GM12874 (cell line): ENCODE measurements around the gene PDGFD.

ENCODE experiments used
- TF ChIP-seq, protein P1 (sequence below): IDR thresholded peaks from 2 replicates; pipeline ENCODE4 v1.5.1; 2011; ENCODE audit warnings: low read depth, mild to moderate bottlenecking, control low read depth, low read length, moderate library complexity; ENCODE audit not compliant: insufficient read depth

The PDGFD gene

DNA sequence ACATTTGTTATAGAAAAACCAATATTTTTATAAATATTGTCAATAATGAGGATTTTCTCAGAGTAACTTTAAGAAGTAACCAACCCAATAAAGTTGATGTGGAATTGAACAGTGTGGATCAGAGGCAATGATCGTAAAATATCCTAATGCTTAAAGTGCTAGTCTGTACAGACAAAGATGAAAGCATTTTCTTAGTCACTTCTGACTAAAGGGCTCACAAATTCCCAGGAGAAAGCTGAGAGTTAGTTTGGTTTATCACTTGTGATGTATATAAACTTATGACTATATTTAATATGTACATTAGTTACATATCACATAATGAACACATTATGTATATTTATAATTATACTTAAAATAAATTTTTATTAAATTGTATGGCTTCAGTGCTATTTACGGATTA is 152.9 kb downstream of the PDGFD start:
- TF ChIP-seq, protein P1, sequence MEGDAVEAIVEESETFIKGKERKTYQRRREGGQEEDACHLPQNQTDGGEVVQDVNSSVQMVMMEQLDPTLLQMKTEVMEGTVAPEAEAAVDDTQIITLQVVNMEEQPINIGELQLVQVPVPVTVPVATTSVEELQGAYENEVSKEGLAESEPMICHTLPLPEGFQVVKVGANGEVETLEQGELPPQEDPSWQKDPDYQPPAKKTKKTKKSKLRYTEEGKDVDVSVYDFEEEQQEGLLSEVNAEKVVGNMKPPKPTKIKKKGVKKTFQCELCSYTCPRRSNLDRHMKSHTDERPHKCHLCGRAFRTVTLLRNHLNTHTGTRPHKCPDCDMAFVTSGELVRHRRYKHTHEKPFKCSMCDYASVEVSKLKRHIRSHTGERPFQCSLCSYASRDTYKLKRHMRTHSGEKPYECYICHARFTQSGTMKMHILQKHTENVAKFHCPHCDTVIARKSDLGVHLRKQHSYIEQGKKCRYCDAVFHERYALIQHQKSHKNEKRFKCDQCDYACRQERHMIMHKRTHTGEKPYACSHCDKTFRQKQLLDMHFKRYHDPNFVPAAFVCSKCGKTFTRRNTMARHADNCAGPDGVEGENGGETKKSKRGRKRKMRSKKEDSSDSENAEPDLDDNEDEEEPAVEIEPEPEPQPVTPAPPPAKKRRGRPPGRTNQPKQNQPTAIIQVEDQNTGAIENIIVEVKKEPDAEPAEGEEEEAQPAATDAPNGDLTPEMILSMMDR, result no peak

DNA sequence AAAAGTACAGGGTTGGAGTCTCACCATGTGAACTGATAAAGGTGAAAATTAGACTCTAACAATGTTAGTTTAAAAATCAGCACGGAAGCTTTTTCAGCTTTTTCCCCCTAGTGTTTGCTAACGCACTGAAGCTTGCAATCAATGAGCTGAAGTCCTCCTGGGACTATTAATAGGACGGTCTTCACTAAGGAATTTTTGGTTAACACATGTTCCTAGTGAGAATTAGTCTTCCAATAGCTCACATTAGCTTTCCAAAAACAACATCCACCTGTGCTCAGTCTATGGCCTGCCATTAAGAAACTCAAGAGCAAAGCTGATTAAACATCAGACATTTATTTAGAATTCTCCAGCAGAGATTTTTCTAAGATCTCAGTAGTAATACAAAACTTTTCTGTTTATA is 154.2 kb downstream of the PDGFD start:
- TF ChIP-seq, protein P1, result no peak

DNA sequence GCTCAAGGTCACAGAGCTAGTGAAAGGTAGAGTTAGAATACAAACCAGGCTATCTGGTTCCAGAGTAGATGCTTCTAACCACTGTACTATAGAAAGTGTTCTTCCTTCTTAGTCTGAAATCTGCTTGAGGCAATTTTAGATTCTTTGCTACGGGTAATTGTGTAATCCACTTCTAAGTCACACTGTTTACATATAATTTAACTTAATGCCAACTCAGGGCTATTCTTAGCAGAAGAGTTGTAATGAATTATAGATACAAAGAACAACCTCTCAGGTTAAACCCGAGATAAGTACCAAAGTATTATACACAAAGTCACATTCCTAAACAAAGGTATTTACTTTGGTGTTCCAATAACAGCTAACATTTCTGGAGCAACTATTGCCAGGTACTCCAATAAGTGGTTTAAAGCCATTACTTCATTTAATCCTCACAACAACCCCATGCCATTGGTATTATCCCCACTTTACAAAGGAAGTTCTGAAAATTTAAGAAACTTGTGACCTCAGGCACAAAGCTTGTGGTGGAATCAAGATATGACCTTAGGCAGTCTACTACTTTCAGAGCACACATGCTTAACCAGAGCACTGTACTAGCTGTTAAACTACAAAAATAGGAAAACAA is 158.6 kb downstream of the PDGFD start:
- TF ChIP-seq, protein P1, result no peak

DNA sequence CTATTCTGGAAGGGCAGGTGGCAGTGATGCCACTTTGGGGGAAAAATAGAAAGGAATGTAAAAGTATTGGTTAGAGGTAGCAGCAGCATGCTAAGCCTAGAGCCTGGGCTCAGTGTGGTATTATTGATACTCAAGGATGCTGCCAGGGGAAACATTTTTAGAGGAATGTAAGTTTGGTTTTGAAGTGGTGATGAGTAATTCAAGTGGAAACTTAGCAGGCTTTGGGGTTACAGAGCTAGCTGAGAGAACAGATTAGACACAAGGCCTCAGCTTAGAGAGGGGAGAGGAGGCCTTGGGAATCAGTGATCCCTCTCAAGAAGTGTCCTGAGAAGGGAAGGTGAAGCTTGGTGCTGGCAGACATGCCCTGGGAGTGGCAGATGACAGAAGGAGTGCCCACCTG is 160.5 kb downstream of the PDGFD start:
- TF ChIP-seq, protein P1, result no peak

DNA sequence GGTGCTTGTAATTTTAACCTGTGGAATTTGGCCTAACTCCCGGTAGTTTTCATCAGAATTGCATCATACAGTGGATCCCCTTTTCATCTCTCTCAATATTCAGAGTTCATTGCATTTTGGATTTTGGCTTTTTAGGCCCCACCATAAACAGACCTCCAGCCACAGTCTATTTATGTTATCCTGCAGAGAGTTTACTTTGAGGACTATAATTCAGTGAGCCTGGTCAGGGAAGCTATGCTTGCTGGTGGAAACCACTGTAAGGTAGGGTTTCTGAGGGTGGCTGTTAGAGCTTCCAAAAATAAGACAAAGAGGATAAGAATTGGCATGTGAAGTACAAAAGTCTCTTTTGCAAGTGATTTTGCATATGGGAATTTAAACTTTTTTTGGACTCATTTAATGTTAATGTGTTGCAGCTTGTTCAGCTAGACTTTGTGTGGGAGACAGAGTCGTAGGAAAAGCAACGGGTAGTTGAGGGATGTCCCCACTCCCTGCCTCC is 162.3 kb downstream of the PDGFD start:
- TF ChIP-seq, protein P1, result no peak

DNA sequence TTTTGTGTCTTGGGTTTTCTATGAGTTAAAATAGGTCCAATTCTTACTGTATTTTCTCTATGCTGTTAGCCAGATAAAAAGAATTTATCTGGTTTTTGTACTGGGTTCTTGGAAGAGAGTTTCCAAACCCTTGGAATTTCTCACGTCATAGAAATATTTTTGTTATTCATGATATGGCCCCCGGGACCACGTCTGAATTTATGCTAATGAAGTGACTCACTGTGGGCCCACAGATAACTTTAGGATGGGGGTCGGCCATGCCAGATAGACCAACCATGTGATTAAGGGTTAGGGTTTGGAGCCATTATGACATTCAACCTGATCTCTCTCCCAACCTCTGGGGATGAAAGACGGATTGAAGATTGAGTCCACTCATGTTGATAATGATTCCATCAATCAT is 163.1 kb downstream of the PDGFD start:
- TF ChIP-seq, protein P1, result no peak

DNA sequence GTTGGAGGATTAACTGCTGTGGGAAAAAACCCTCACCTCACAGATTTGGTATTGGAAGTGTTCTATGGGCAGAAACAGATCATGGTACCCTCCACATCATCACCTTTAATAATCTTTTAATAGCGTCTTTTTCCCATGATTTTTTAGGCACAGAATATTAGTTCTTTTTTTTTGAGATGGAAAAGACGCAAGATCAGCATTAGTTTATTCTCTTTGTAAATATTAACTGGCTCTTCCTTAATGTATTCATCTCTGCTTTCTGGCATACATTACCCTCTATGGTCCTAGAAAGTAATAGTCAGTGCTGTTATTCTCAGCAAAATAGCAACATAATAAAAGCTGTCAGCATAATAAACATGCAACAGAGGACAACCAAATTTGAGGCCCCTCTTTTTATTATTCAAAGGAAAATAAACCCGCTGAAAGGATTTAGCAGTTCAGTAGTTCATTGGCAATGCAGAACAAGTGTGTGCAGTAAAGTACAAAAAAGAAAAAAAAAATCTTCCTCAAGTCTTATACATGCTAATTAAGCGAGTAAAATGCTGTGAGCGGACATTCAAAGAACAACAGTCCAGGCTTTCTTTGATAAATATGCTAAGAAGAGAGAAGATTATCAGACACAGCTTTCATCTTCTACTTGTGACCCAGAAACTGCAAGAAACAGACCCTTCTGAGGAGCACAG is 165.0 kb downstream of the PDGFD start:
- TF ChIP-seq, protein P1, result no peak
